ENCODE data around the gene BMP10.

GRCh38 chr2:68901199-68901514 is 30.0 kb upstream of the BMP10 start:
- no peak for TF ChIP-seq EZH2 (IDR thresholded peaks at IDR 0.05; ENCODE audit: borderline replicate concordance, low read length)
- TF ChIP-seq, protein P1, sequence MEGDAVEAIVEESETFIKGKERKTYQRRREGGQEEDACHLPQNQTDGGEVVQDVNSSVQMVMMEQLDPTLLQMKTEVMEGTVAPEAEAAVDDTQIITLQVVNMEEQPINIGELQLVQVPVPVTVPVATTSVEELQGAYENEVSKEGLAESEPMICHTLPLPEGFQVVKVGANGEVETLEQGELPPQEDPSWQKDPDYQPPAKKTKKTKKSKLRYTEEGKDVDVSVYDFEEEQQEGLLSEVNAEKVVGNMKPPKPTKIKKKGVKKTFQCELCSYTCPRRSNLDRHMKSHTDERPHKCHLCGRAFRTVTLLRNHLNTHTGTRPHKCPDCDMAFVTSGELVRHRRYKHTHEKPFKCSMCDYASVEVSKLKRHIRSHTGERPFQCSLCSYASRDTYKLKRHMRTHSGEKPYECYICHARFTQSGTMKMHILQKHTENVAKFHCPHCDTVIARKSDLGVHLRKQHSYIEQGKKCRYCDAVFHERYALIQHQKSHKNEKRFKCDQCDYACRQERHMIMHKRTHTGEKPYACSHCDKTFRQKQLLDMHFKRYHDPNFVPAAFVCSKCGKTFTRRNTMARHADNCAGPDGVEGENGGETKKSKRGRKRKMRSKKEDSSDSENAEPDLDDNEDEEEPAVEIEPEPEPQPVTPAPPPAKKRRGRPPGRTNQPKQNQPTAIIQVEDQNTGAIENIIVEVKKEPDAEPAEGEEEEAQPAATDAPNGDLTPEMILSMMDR (IDR thresholded peaks at IDR 0.05; ENCODE audit: low read length) = peak; percentile 45
